Stimulated activated CD8-positive, alpha-beta memory T cell treated with anti-CD3 and anti-CD28 coated beads, Interleukin-12 subunit alpha, Interleukin-12 subunit beta, amount 100 ng/mL, for 1 hour (primary cell): ENCODE data around the gene AOAH.

Experiments used
- DNase-seq: peaks from one replicate; pipeline ENCODE4 v3.0.0-alpha.2; 2020; ENCODE audit warnings: low read depth

AOAH gene

GRCh38 chr7:36546331-36546730 is 178.0 kb downstream of the AOAH start:
- DNase-seq: no peak

GRCh38 chr7:36545291-36545690 is 179.0 kb downstream of the AOAH start:
- DNase-seq: no peak

- no peak for DNase-seq
Measured at GRCh38 chr7:36538126-36538525, 186.2 kb downstream of the AOAH start.

- DNase-seq: no peak
Measured at GRCh38 chr7:36535866-36536664, 188.2 kb downstream of the AOAH start.

GRCh38 chr7:36533717-36534116 is 190.6 kb downstream of the AOAH start:
- no peak for DNase-seq

GRCh38 chr7:36532981-36533499 is 191.3 kb downstream of the AOAH start:
- no peak for DNase-seq

- DNase-seq: no peak
Measured at GRCh38 chr7:36531951-36532350, 192.3 kb downstream of the AOAH start.

GRCh38 chr7:36530456-36530855 is 193.8 kb downstream of the AOAH start:
- no peak for DNase-seq

GRCh38 chr7:36527549-36527913 is 196.8 kb downstream of the AOAH start:
- DNase-seq: no peak

GRCh38 chr7:36526863-36527548 is 197.3 kb downstream of the AOAH start:
- DNase-seq: no peak

GRCh38 chr7:36523371-36524101 is 200.8 kb downstream of the AOAH start:
- DNase-seq: no peak

GRCh38 chr7:36522453-36523007 is 201.8 kb downstream of the AOAH start:
- no peak for DNase-seq

GRCh38 chr7:36521911-36522310 is 202.4 kb downstream of the AOAH start:
- DNase-seq: no peak

- DNase-seq: no peak
Measured at GRCh38 chr7:36521133-36521532, 203.2 kb downstream of the AOAH start.

GRCh38 chr7:36515847-36516246 is 208.4 kb downstream of the AOAH start:
- DNase-seq: no peak

- DNase-seq: no peak
Measured at GRCh38 chr7:36514289-36515243, 209.7 kb downstream of the AOAH start.

GRCh38 chr7:36513393-36513792 is 210.9 kb downstream of the AOAH start:
- no peak for DNase-seq

GRCh38 chr7:36512616-36513015 is 211.7 kb downstream of the AOAH start:
- DNase-seq: no peak

- DNase-seq: no peak
Measured at GRCh38 chr7:36509962-36510361, 214.3 kb downstream of the AOAH start.

GRCh38 chr7:36507475-36508440 is 216.5 kb downstream of the AOAH start:
- no peak for DNase-seq
